ENCODE measurements around the gene ARHGAP26.

Gene ARHGAP26

DNA sequence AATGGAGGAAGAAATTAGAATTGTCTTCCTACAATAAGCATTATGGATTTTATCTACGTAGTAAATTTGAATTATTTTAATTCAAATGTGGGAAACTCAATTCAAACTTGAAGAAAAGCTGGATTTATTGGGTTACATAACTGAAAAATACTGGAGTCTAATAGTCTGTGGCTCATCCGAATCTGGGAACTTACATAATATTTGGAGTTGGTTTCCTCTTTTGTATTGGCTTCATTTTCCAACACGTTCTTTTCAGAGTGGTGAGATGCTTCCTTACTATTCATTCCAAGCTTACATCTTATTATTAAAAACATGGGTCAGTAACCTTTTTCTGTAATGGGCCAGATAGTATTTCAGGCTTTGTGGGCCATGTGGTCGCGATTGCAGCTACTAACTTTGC lies 164.8 kb downstream of the ARHGAP26 start:
- Histone ChIP-seq H3K27me3 (ENCODE audit: control insufficient read depth in 5 of 5, insufficient read depth in 4 of 5, low read length in 5 of 5) (no peaks in the 10 kb centered on the region), H3K9me3 (ENCODE audit: control insufficient read depth in 5 of 5, low read length in 5 of 5) (no peaks in the 10 kb centered on the region), H3K9ac (ENCODE audit: low read length in 5 of 5) (no peak overlapping the region), H3K36me3 (ENCODE audit: control insufficient read depth in 5 of 5, insufficient read depth in 5 of 5, low read length in 5 of 5) (peaks cover 0 to 9% (median 0%) of the 10 kb centered on the region in 5 donors), H3K27ac (ENCODE audit: low read depth, low read length) (peak overlapping the region; percentile 47), H3K4me3 (ENCODE audit: low read depth in 1 of 5, low read length in 5 of 5) (no peak overlapping the region), H3K4me1 (ENCODE audit: control insufficient read depth in 5 of 5, insufficient read depth in 5 of 5, low read length in 5 of 5) (peaks cover 5 to 75% (median 28%) of the 10 kb centered on the region in 5 donors)

GRCh38 chr5:142937374-142937773 lies 167.2 kb downstream of the ARHGAP26 start:
- Histone ChIP-seq H3K9ac (ENCODE audit: low read length in 5 of 5) (no peak overlapping the region), H3K4me3 (ENCODE audit: low read depth in 1 of 5, low read length in 5 of 5) (no peak overlapping the region), H3K9me3 (ENCODE audit: control insufficient read depth in 5 of 5, low read length in 5 of 5) (no peaks in the 10 kb centered on the region), H3K36me3 (ENCODE audit: control insufficient read depth in 5 of 5, insufficient read depth in 5 of 5, low read length in 5 of 5) (peaks cover 0 to 6% (median 0%) of the 10 kb centered on the region in 5 donors), H3K27ac (ENCODE audit: low read depth, low read length) (no peak overlapping the region), H3K27me3 (ENCODE audit: control insufficient read depth in 5 of 5, insufficient read depth in 4 of 5, low read length in 5 of 5) (no peaks in the 10 kb centered on the region), H3K4me1 (ENCODE audit: control insufficient read depth in 5 of 5, insufficient read depth in 5 of 5, low read length in 5 of 5) (peaks cover 0 to 53% (median 28%) of the 10 kb centered on the region in 5 donors)

- H3K9ac ChIP-seq (ENCODE audit: low read length in 5 of 5) = no peak overlapping the region
- no peak overlapping the region for H3K4me3 ChIP-seq (ENCODE audit: low read depth in 1 of 5, low read length in 5 of 5)
- H3K27ac ChIP-seq (ENCODE audit: low read depth, low read length) = peak overlapping the region; percentile 32
- no peaks in the 10 kb centered on the region for H3K9me3 ChIP-seq (ENCODE audit: control insufficient read depth in 5 of 5, low read length in 5 of 5)
- H3K27me3 ChIP-seq (ENCODE audit: control insufficient read depth in 5 of 5, insufficient read depth in 4 of 5, low read length in 5 of 5) = no peaks in the 10 kb centered on the region
- peaks cover 0 to 2% (median 0%) of the 10 kb centered on the region in 5 donors for H3K36me3 ChIP-seq (ENCODE audit: control insufficient read depth in 5 of 5, insufficient read depth in 5 of 5, low read length in 5 of 5)
- peaks cover 0 to 48% (median 27%) of the 10 kb centered on the region in 5 donors for H3K4me1 ChIP-seq (ENCODE audit: control insufficient read depth in 5 of 5, insufficient read depth in 5 of 5, low read length in 5 of 5)
Observed at GRCh38 chr5:142938266-142938880, 168.2 kb downstream of the ARHGAP26 start.

DNA sequence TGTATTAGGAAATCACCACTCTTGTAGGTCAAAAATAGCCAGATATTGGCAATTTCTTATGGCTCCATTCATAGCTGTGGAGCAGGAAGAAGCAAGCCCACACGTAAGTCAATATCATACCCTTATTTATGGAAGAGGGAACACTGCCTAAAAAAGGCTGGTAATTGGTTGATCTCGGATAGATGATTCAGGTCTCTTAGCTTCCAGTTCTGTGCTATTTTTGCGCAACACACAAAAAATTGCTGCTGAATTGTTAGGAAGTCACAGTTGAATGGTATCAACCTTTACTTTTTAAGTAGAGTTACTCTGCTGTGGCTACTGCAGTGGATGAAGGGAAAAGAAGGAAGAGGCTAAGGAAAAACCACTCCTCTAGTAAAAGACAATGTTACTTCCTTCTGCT lies 168.8 kb downstream of the ARHGAP26 start:
- Histone ChIP-seq H3K4me3 (ENCODE audit: low read depth in 1 of 5, low read length in 5 of 5) (no peak overlapping the region), H3K27ac (ENCODE audit: low read depth, low read length) (peak overlapping the region; percentile 32), H3K36me3 (ENCODE audit: control insufficient read depth in 5 of 5, insufficient read depth in 5 of 5, low read length in 5 of 5) (no peaks in the 10 kb centered on the region), H3K9me3 (ENCODE audit: control insufficient read depth in 5 of 5, low read length in 5 of 5) (no peaks in the 10 kb centered on the region), H3K9ac (ENCODE audit: low read length in 5 of 5) (no peak overlapping the region), H3K4me1 (ENCODE audit: control insufficient read depth in 5 of 5, insufficient read depth in 5 of 5, low read length in 5 of 5) (peaks cover 0 to 42% (median 23%) of the 10 kb centered on the region in 5 donors), H3K27me3 (ENCODE audit: control insufficient read depth in 5 of 5, insufficient read depth in 4 of 5, low read length in 5 of 5) (no peaks in the 10 kb centered on the region)

DNA sequence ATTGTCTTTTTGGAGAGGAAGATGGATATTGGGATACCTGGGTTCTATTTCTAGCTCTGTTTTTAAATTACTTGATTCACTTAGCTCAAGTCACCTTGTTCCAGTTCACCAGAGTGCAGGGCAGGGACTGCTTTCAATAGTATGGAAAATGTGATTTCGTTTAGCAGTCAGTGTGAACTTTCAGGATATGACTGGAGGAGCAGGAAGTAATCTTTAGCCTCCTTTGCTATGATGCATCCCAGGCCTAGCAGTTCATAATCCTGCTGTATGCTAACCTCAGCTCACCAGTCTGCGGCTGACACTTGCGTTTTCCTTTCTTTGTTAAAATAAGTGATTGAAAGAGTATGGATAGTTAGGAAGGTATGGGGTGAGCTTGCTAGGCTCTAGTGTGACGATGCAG lies 169.7 kb downstream of the ARHGAP26 start:
- peaks cover 0 to 41% (median 20%) of the 10 kb centered on the region in 5 donors for H3K4me1 ChIP-seq (ENCODE audit: control insufficient read depth in 5 of 5, insufficient read depth in 5 of 5, low read length in 5 of 5)
- H3K4me3 ChIP-seq (ENCODE audit: low read depth in 1 of 5, low read length in 5 of 5) = no peak overlapping the region
- H3K9me3 ChIP-seq (ENCODE audit: control insufficient read depth in 5 of 5, low read length in 5 of 5) = no peaks in the 10 kb centered on the region
- H3K9ac ChIP-seq (ENCODE audit: low read length in 5 of 5) = no peak overlapping the region
- H3K36me3 ChIP-seq (ENCODE audit: control insufficient read depth in 5 of 5, insufficient read depth in 5 of 5, low read length in 5 of 5) = no peaks in the 10 kb centered on the region
- H3K27ac ChIP-seq (ENCODE audit: low read depth, low read length) = peak overlapping the region; percentile 4
- no peaks in the 10 kb centered on the region for H3K27me3 ChIP-seq (ENCODE audit: control insufficient read depth in 5 of 5, insufficient read depth in 4 of 5, low read length in 5 of 5)

GRCh38 chr5:142941245-142941644 lies 171.1 kb downstream of the ARHGAP26 start:
- Histone ChIP-seq H3K9ac (ENCODE audit: low read length in 5 of 5) (no peak overlapping the region), H3K27ac (ENCODE audit: low read depth, low read length) (no peak overlapping the region), H3K4me3 (ENCODE audit: low read depth in 1 of 5, low read length in 5 of 5) (no peak overlapping the region), H3K4me1 (ENCODE audit: control insufficient read depth in 5 of 5, insufficient read depth in 5 of 5, low read length in 5 of 5) (peaks cover 0 to 29% (median 14%) of the 10 kb centered on the region in 5 donors), H3K36me3 (ENCODE audit: control insufficient read depth in 5 of 5, insufficient read depth in 5 of 5, low read length in 5 of 5) (no peaks in the 10 kb centered on the region), H3K9me3 (ENCODE audit: control insufficient read depth in 5 of 5, low read length in 5 of 5) (no peaks in the 10 kb centered on the region), H3K27me3 (ENCODE audit: control insufficient read depth in 5 of 5, insufficient read depth in 4 of 5, low read length in 5 of 5) (no peaks in the 10 kb centered on the region)

DNA sequence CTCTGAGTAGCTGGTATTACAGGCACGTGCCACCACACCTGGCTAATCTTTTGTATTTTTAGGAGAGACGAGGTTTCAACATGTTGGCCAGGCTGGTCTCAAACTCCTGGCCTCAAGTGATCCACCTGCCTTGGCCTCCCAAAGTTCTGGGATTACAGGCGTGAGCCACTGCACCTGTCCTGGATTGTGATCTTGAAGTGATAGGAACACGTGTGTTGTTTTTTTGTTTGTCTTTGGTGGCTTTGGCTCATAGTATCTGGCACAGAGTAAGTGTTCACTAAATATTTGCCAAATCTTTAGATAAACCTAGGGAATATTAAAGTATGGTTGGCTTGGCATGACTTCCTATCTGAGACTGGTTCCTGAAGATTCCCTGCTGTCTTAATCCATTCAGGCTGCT lies 172.7 kb downstream of the ARHGAP26 start:
- Histone ChIP-seq H3K27ac (ENCODE audit: low read depth, low read length) (no peak overlapping the region), H3K4me3 (ENCODE audit: low read depth in 1 of 5, low read length in 5 of 5) (no peak overlapping the region), H3K9me3 (ENCODE audit: control insufficient read depth in 5 of 5, low read length in 5 of 5) (no peaks in the 10 kb centered on the region), H3K27me3 (ENCODE audit: control insufficient read depth in 5 of 5, insufficient read depth in 4 of 5, low read length in 5 of 5) (no peaks in the 10 kb centered on the region), H3K9ac (ENCODE audit: low read length in 5 of 5) (no peak overlapping the region), H3K4me1 (ENCODE audit: control insufficient read depth in 5 of 5, insufficient read depth in 5 of 5, low read length in 5 of 5) (peaks cover 0 to 22% (median 19%) of the 10 kb centered on the region in 5 donors), H3K36me3 (ENCODE audit: control insufficient read depth in 5 of 5, insufficient read depth in 5 of 5, low read length in 5 of 5) (no peaks in the 10 kb centered on the region)

DNA sequence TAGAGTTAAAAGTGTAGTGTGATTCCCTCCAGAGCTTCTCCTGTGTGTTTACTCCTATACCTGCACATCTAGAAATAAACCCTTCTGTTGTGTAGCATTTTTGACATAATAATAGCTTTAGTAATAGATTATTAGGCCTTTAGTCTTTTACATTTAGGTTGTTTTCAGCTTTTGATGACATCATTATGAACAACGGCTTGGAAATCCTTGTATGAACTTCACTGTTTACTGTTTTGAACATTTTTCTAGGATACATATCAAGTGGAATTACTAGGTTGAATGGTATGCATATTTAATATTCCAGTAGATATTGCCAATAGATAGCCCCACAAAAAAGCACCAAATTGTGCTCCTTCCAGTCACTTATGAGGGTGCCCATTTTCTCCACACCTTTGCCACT lies 174.0 kb downstream of the ARHGAP26 start:
- no peak overlapping the region for H3K27ac ChIP-seq (ENCODE audit: low read depth, low read length)
- no peaks in the 10 kb centered on the region for H3K9me3 ChIP-seq (ENCODE audit: control insufficient read depth in 5 of 5, low read length in 5 of 5)
- H3K4me1 ChIP-seq (ENCODE audit: control insufficient read depth in 5 of 5, insufficient read depth in 5 of 5, low read length in 5 of 5) = peaks cover 0 to 19% (median 13%) of the 10 kb centered on the region in 5 donors
- H3K4me3 ChIP-seq (ENCODE audit: low read depth in 1 of 5, low read length in 5 of 5) = no peak overlapping the region
- no peaks in the 10 kb centered on the region for H3K27me3 ChIP-seq (ENCODE audit: control insufficient read depth in 5 of 5, insufficient read depth in 4 of 5, low read length in 5 of 5)
- H3K36me3 ChIP-seq (ENCODE audit: control insufficient read depth in 5 of 5, insufficient read depth in 5 of 5, low read length in 5 of 5) = no peaks in the 10 kb centered on the region
- H3K9ac ChIP-seq (ENCODE audit: low read length in 5 of 5) = no peak overlapping the region

GRCh38 chr5:142945321-142945720 lies 175.1 kb downstream of the ARHGAP26 start:
- no peak overlapping the region for H3K4me3 ChIP-seq (ENCODE audit: low read depth in 1 of 5, low read length in 5 of 5)
- peaks cover 0 to 17% (median 3%) of the 10 kb centered on the region in 5 donors for H3K4me1 ChIP-seq (ENCODE audit: control insufficient read depth in 5 of 5, insufficient read depth in 5 of 5, low read length in 5 of 5)

GRCh38 chr5:142945845-142946244 lies 175.7 kb downstream of the ARHGAP26 start:
- H3K36me3 ChIP-seq (ENCODE audit: control insufficient read depth in 5 of 5, insufficient read depth in 5 of 5, low read length in 5 of 5) = no peaks in the 10 kb centered on the region
- no peaks in the 10 kb centered on the region for H3K27me3 ChIP-seq (ENCODE audit: control insufficient read depth in 5 of 5, insufficient read depth in 4 of 5, low read length in 5 of 5)
- no peak overlapping the region for H3K4me3 ChIP-seq (ENCODE audit: low read depth in 1 of 5, low read length in 5 of 5)
- no peak overlapping the region for H3K9ac ChIP-seq (ENCODE audit: low read length in 5 of 5)
- no peak overlapping the region for H3K27ac ChIP-seq (ENCODE audit: low read depth, low read length)
- H3K4me1 ChIP-seq (ENCODE audit: control insufficient read depth in 5 of 5, insufficient read depth in 5 of 5, low read length in 5 of 5) = peaks cover 0 to 17% (median 3%) of the 10 kb centered on the region in 5 donors
- H3K9me3 ChIP-seq (ENCODE audit: control insufficient read depth in 5 of 5, low read length in 5 of 5) = no peaks in the 10 kb centered on the region

More at GRCh38 chr5:142945321-142945720, 175.1 kb downstream of the ARHGAP26 start:
- Histone ChIP-seq H3K9ac (ENCODE audit: low read length in 5 of 5) (no peak overlapping the region), H3K9me3 (ENCODE audit: control insufficient read depth in 5 of 5, low read length in 5 of 5) (no peaks in the 10 kb centered on the region), H3K36me3 (ENCODE audit: control insufficient read depth in 5 of 5, insufficient read depth in 5 of 5, low read length in 5 of 5) (no peaks in the 10 kb centered on the region), H3K27me3 (ENCODE audit: control insufficient read depth in 5 of 5, insufficient read depth in 4 of 5, low read length in 5 of 5) (no peaks in the 10 kb centered on the region), H3K27ac (ENCODE audit: low read depth, low read length) (no peak overlapping the region)
